ENCODE measurements around the gene SPSB1.

Gene SPSB1

DNA sequence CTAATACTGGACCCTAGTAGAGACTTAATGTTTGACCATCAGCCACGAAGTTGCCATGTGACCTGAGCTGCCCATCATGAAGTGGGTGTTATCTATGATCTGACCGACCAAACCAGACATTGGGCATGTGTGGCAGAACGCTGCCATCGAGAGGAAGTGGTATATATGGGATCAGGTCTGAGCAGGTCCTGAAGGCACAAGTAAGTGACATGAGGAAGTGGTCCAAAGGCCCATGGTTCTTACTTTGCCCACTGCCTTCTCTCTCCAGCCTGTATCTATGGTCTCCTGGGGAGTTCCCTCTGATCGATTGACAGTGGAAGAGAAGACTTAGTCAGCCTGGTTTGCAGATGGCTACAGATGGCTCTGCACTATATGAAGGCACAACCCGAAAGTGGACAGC lies 7.9 kb downstream of the SPSB1 start:
- Histone ChIP-seq H3K9ac (ENCODE audit: low read length) (no peak overlapping the region), H3K27me3 (ENCODE audit: insufficient read depth, low read length) (no peaks in the 10 kb centered on the region), H3K14ac (ENCODE audit: low read length) (peak overlapping the region; percentile 23), H2BK120ac (ENCODE audit: insufficient read depth, low read length, poor library complexity) (peak overlapping the region; percentile 6), H2BK5ac (ENCODE audit: low read depth, low read length, poor library complexity) (no peak overlapping the region), H2AFZ (ENCODE audit: insufficient read depth, low read length, poor library complexity) (no peak overlapping the region), H3K36me3 (ENCODE audit: control insufficient read depth in 1 of 2, insufficient read depth in 2 of 2, low read length in 2 of 2) (peaks cover 48 to 58% of the 10 kb centered on the region in 2 experiments), H3K4me1 (ENCODE audit: control insufficient read depth in 1 of 2, insufficient read depth in 2 of 2, low read length in 2 of 2) (peaks cover 57 to 74% of the 10 kb centered on the region in 2 experiments), H3K79me1 (ENCODE audit: low read length) (peaks cover 12% of the 10 kb centered on the region), H2BK12ac (ENCODE audit: low read length) (no peak overlapping the region), H3K79me2 (ENCODE audit: control insufficient read depth, insufficient read depth, low read length, poor library complexity) (peaks cover 56% of the 10 kb centered on the region), H4K12ac (ENCODE audit: low read depth, low read length) (no peak overlapping the region), H3K4me3 (ENCODE audit: low read depth, low read length) (no peak overlapping the region), H3K18ac (ENCODE audit: low read length) (peak overlapping the region; percentile 23), H3K23ac (ENCODE audit: low read length) (no peak overlapping the region), H3K9me3 (ENCODE audit: insufficient read depth, low read depth, low read length) (peaks cover 2% of the 10 kb centered on the region), H4K91ac (ENCODE audit: low read depth, low read length) (peak overlapping the region; percentile 33), H4K8ac (ENCODE audit: low read depth, low read length) (no peak overlapping the region), H3K4ac (ENCODE audit: low read depth, low read length) (peak overlapping the region; percentile 93), H2AK5ac (ENCODE audit: low read length) (no peak overlapping the region), H3K27ac (ENCODE audit: low read depth, low read length) (peak overlapping the region; percentile 31), H3K4me2 (ENCODE audit: low read length) (no peak overlapping the region)
- DNase-seq, result no peak
- no CpG with 5 or more reads among the region's 6 CpGs for WGBS (ENCODE audit: extremely low coverage, insufficient coverage, insufficient read length)

DNA sequence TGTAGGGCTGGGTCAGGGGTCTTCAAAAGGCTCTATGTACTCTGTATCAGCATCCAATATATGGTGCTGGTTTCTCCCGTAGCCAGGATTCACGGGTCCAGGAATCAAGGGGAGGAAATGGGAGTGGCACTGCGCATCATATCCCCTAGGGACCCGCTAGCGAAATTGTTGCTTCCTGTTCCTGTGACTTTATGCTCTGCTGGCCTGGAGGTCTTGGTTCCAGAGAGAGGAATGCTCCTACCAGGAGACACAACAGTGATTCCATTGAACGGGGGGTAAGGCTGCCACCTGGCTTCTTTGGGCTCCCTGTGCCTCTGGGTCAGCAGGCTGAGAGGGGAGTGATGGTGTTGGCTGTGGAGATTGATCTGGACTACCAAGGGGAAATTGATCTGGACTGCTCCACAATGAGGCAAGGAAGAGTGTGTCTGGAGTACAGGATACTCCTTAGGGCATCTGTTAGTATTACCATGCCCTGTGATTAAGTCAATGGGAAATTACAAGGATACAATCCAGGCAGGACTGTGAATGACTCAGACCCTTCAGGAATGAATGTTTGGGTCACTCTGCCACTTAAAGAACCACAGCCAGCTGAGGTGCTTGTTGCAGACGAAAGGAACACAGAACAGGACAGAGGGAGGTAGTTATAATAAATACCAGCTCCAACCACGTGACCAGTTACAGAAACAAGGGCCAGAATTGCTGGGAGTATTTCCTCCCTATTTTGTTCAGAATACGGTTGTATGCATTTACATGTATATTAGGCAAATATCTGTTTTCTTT lies 10.2 kb downstream of the SPSB1 start:
- Histone ChIP-seq H2AFZ (ENCODE audit: insufficient read depth, low read length, poor library complexity) (no peak overlapping the region), H3K9me3 (ENCODE audit: insufficient read depth, low read depth, low read length) (peaks cover 2% of the 10 kb centered on the region), H2BK12ac (ENCODE audit: low read length) (peak overlapping the region; percentile 3), H3K9ac (ENCODE audit: low read length) (no peak overlapping the region), H2BK5ac (ENCODE audit: low read depth, low read length, poor library complexity) (peak overlapping the region; percentile 34), H3K27ac (ENCODE audit: low read depth, low read length) (peak overlapping the region; percentile 72), H3K18ac (ENCODE audit: low read length) (no peak overlapping the region), H2AK5ac (ENCODE audit: low read length) (no peak overlapping the region), H3K27me3 (ENCODE audit: insufficient read depth, low read length) (no peaks in the 10 kb centered on the region), H3K4me2 (ENCODE audit: low read length) (peak overlapping the region; percentile 34), H4K8ac (ENCODE audit: low read depth, low read length) (no peak overlapping the region), H3K14ac (ENCODE audit: low read length) (peak overlapping the region; percentile 11), H4K91ac (ENCODE audit: low read depth, low read length) (no peak overlapping the region), H3K79me2 (ENCODE audit: control insufficient read depth, insufficient read depth, low read length, poor library complexity) (peaks cover 54% of the 10 kb centered on the region), H3K4me1 (ENCODE audit: control insufficient read depth in 1 of 2, insufficient read depth in 2 of 2, low read length in 2 of 2) (peaks cover 56 to 63% of the 10 kb centered on the region in 2 experiments), H3K4ac (ENCODE audit: low read depth, low read length) (peak overlapping the region; percentile 93), H3K23ac (ENCODE audit: low read length) (no peak overlapping the region), H4K12ac (ENCODE audit: low read depth, low read length) (no peak overlapping the region), H2BK120ac (ENCODE audit: insufficient read depth, low read length, poor library complexity) (peak overlapping the region; percentile 18), H3K4me3 (ENCODE audit: low read depth, low read length) (no peak overlapping the region), H3K36me3 (ENCODE audit: control insufficient read depth in 1 of 2, insufficient read depth in 2 of 2, low read length in 2 of 2) (peaks cover 46 to 58% of the 10 kb centered on the region in 2 experiments), H3K79me1 (ENCODE audit: low read length) (peaks cover 15% of the 10 kb centered on the region)
- DNase-seq, result peak; percentile 43 to 74
- no CpG with 5 or more reads among the region's 9 CpGs for WGBS (ENCODE audit: extremely low coverage, insufficient coverage, insufficient read length)

DNA sequence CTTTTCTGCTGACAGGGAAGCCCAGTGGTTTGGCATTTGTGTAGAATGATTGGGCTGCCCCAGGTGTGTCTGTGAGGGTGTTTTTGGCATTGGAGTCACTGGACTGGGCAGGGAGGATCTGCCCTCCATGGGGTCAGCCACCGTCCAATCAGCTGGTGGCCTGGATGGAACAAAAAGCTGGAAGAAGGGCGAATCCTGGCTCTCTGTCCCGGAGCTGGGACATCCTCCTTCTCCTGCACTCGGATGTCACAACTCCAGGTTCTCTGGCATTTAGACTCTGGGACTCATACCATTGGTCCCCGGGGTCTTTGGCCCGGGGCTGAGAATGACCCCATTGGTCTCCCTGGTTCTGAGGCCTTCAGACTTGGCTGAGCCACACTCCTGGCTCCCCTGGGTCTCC lies 11.2 kb downstream of the SPSB1 start:
- peak overlapping the region; percentile 97 for H3K4ac ChIP-seq (ENCODE audit: low read depth, low read length)
- H3K23ac ChIP-seq (ENCODE audit: low read length), result no peak overlapping the region
- no peak overlapping the region for H2BK120ac ChIP-seq (ENCODE audit: insufficient read depth, low read length, poor library complexity)
- DNase-seq, result no peak
- peaks cover 2% of the 10 kb centered on the region for H3K9me3 ChIP-seq (ENCODE audit: insufficient read depth, low read depth, low read length)
- H3K27ac ChIP-seq (ENCODE audit: low read depth, low read length), result no peak overlapping the region
- H3K4me2 ChIP-seq (ENCODE audit: low read length), result no peak overlapping the region
- H3K9ac ChIP-seq (ENCODE audit: low read length), result no peak overlapping the region
- H4K91ac ChIP-seq (ENCODE audit: low read depth, low read length), result no peak overlapping the region
- H2BK12ac ChIP-seq (ENCODE audit: low read length), result no peak overlapping the region
- H3K14ac ChIP-seq (ENCODE audit: low read length), result no peak overlapping the region
- no peak overlapping the region for H2BK5ac ChIP-seq (ENCODE audit: low read depth, low read length, poor library complexity)
- H2AK5ac ChIP-seq (ENCODE audit: low read length), result no peak overlapping the region
- peaks cover 51 to 65% of the 10 kb centered on the region in 2 experiments for H3K36me3 ChIP-seq (ENCODE audit: control insufficient read depth in 1 of 2, insufficient read depth in 2 of 2, low read length in 2 of 2)
- H3K79me1 ChIP-seq (ENCODE audit: low read length), result peaks cover 15% of the 10 kb centered on the region
- H3K27me3 ChIP-seq (ENCODE audit: insufficient read depth, low read length), result no peaks in the 10 kb centered on the region
- H4K8ac ChIP-seq (ENCODE audit: low read depth, low read length), result peak overlapping the region; percentile 1
- H3K4me3 ChIP-seq (ENCODE audit: low read depth, low read length), result no peak overlapping the region
- peaks cover 59 to 70% of the 10 kb centered on the region in 2 experiments for H3K4me1 ChIP-seq (ENCODE audit: control insufficient read depth in 1 of 2, insufficient read depth in 2 of 2, low read length in 2 of 2)
- no peak overlapping the region for H2AFZ ChIP-seq (ENCODE audit: insufficient read depth, low read length, poor library complexity)
- H3K79me2 ChIP-seq (ENCODE audit: control insufficient read depth, insufficient read depth, low read length, poor library complexity), result peaks cover 63% of the 10 kb centered on the region
- H3K18ac ChIP-seq (ENCODE audit: low read length), result peak overlapping the region; percentile 37
- no CpG with 5 or more reads among the region's 6 CpGs for WGBS (ENCODE audit: extremely low coverage, insufficient coverage, insufficient read length)
- H4K12ac ChIP-seq (ENCODE audit: low read depth, low read length), result no peak overlapping the region

DNA sequence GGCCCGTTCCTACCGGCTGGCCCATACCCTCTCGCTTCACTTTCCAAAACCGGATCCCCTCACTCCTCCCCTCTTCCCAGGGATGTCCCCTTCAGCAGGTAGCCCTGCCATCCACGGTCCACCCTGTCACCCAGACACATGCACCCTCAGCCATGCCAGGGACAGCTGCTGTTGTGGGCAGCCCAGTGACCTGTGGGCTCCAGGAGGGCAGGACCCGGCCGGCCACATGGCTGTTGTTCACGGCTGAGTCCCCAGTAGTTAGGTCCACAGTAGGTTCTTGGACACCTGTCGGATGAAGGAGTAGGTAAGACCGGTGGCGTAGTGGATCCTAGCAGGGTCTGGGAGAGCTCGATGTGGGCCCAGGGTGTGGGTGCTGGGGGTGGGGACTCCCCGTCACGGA lies 12.5 kb downstream of the SPSB1 start:
- H3K27me3 ChIP-seq (ENCODE audit: insufficient read depth, low read length), result no peaks in the 10 kb centered on the region
- peak overlapping the region; percentile 28 for H2BK12ac ChIP-seq (ENCODE audit: low read length)
- H2BK120ac ChIP-seq (ENCODE audit: insufficient read depth, low read length, poor library complexity), result no peak overlapping the region
- H2AFZ ChIP-seq (ENCODE audit: insufficient read depth, low read length, poor library complexity), result no peak overlapping the region
- peak overlapping the region; percentile 97 for H3K4ac ChIP-seq (ENCODE audit: low read depth, low read length)
- H3K9ac ChIP-seq (ENCODE audit: low read length), result peak overlapping the region; percentile 8
- H2BK5ac ChIP-seq (ENCODE audit: low read depth, low read length, poor library complexity), result no peak overlapping the region
- H3K18ac ChIP-seq (ENCODE audit: low read length), result peak overlapping the region; percentile 35
- H3K79me2 ChIP-seq (ENCODE audit: control insufficient read depth, insufficient read depth, low read length, poor library complexity), result peaks cover 73% of the 10 kb centered on the region
- H3K14ac ChIP-seq (ENCODE audit: low read length), result peak overlapping the region; percentile 50
- no peak overlapping the region for H3K4me2 ChIP-seq (ENCODE audit: low read length)
- H2AK5ac ChIP-seq (ENCODE audit: low read length), result peak overlapping the region; percentile 65
- H3K23ac ChIP-seq (ENCODE audit: low read length), result no peak overlapping the region
- H4K8ac ChIP-seq (ENCODE audit: low read depth, low read length), result no peak overlapping the region
- peaks cover 15% of the 10 kb centered on the region for H3K79me1 ChIP-seq (ENCODE audit: low read length)
- peak overlapping the region; percentile 32 for H4K12ac ChIP-seq (ENCODE audit: low read depth, low read length)
- H3K4me1 ChIP-seq (ENCODE audit: control insufficient read depth in 1 of 2, insufficient read depth in 2 of 2, low read length in 2 of 2), result peaks cover 60 to 71% of the 10 kb centered on the region in 2 experiments
- no peak overlapping the region for H3K4me3 ChIP-seq (ENCODE audit: low read depth, low read length)
- peaks cover 2% of the 10 kb centered on the region for H3K9me3 ChIP-seq (ENCODE audit: insufficient read depth, low read depth, low read length)
- peak overlapping the region; percentile 3 for H4K91ac ChIP-seq (ENCODE audit: low read depth, low read length)
- no CpG with 5 or more reads among the region's 14 CpGs for WGBS (ENCODE audit: extremely low coverage, insufficient coverage, insufficient read length)
- H3K36me3 ChIP-seq (ENCODE audit: control insufficient read depth in 1 of 2, insufficient read depth in 2 of 2, low read length in 2 of 2), result peaks cover 57 to 70% of the 10 kb centered on the region in 2 experiments
- no peak overlapping the region for H3K27ac ChIP-seq (ENCODE audit: low read depth, low read length)
- no peak for DNase-seq
